ENCODE results near the gene ABCA10.

DNA sequence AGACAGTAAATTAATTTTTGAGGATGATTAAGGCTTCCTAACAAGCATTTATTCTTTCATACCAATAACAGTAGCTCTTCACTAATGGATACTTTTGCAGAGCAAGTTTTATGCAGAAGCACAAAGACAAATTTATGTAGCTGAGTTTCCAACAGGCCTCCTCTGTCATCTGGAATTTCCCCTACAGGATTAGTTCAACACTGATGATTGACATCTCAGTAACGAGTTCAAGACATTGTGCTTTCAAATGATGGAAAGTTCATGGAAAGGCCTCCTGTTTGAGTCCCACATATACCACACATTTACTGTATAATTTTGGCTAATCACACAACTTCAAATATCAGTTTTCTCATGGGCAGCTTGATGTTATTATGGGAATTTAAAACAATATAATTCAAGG, 40.6 kb downstream of the ABCA10 start:
- TF ChIP-seq, protein P1, sequence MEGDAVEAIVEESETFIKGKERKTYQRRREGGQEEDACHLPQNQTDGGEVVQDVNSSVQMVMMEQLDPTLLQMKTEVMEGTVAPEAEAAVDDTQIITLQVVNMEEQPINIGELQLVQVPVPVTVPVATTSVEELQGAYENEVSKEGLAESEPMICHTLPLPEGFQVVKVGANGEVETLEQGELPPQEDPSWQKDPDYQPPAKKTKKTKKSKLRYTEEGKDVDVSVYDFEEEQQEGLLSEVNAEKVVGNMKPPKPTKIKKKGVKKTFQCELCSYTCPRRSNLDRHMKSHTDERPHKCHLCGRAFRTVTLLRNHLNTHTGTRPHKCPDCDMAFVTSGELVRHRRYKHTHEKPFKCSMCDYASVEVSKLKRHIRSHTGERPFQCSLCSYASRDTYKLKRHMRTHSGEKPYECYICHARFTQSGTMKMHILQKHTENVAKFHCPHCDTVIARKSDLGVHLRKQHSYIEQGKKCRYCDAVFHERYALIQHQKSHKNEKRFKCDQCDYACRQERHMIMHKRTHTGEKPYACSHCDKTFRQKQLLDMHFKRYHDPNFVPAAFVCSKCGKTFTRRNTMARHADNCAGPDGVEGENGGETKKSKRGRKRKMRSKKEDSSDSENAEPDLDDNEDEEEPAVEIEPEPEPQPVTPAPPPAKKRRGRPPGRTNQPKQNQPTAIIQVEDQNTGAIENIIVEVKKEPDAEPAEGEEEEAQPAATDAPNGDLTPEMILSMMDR (IDR thresholded peaks at IDR 0.05; ENCODE audit: insufficient read depth, low read length, poor library complexity, severe bottlenecking) = no peak
- no peak for TF ChIP-seq EZH2phosphoT487 (conservative IDR thresholded peaks at IDR 0.05; ENCODE audit: low read length)
